CD4-positive, alpha-beta T cell treated with Interleukin-4 for 1 hour (primary cell): ENCODE data around the gene ATP7B.

Source experiments
- DNase-seq, 2 donors: peaks; one replicate each; pipeline ENCODE4 v3.0.0-alpha.2; 2020 to 2022

ATP7B gene

GRCh38 chr13:51943721-51944120, 67.5 kb downstream of the ATP7B start:
- no peak for DNase-seq

- peak; percentile 34 to 40 for DNase-seq
These were observed 69.1 kb downstream of the ATP7B start for GRCh38 chr13:51942189-51942588.

- DNase-seq: no peak
These were observed 72.8 kb downstream of the ATP7B start for GRCh38 chr13:51938454-51938853.

- no peak for DNase-seq
These were observed 73.6 kb downstream of the ATP7B start for GRCh38 chr13:51937320-51938290.

DNA sequence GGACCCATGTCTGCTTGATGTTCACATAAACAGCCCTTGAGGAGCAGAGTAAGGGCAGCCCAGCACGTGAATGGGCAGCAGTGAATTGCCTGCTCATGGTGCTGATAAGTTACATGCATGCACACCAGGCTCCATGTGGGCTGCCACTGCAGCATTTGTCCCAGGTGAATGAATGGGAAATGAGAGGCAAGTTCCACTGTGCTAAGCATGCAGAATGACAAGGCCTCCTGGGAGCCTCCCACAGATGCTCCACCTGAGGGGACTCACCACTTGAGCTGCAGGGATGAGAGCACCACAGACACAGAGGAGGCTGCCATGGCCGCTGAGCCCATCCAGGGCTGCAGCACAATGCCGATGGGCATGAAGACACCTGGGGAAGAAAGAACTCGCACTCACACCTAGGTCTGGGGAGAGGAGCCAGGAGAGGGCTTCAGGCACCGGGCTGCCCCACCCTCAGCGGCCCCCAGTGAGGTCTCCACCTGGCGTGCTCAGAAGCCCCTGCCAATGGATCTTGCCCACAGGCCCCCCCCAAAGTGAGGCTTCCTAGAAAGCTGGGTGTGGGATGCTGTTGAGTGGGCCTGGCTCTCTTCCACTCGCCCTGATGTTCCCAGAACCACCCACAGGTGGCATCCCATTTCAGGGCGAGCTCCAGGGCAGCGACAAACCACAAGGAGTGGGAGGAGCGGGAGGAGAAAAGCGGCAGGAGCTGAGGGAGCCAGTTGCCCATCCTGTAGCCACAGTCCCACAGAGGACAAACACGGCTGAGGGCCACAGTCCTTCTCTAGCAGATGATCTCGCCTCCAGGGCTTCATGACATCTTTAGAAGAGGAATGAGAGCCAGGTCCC, 75.7 kb downstream of the ATP7B start:
- no peak for DNase-seq

DNA sequence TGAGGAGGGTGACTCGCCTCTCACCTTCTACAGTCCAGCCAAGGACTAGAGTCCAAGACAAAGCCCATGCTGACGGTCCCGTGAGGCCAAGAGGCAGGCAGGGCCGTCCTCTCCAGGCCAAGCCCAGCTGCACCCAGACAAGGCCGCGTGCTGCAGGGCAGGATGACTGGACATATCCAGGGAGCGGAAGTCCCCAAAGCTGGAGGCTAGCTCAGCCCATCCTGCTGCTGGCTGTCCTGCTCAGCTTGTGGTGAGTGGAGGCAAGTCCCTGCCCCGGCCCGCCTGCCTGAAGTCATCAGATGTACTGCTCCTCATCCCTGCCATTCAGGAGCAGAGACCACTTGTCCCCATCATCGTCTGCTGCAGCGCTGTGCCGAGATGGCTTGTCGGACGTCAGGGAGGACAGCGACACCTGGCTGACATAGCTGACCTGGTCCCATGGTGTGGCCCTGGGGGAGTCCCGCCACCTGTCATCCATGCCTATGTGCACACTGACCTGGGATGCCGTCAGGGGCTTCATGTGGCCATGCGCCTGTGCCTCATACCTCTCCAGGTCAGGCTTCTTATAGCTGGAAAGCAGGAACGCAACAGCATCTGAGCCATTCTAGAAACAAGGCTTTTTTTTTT, 76.7 kb downstream of the ATP7B start:
- no peak for DNase-seq

GRCh38 chr13:51933466-51934058, 77.7 kb downstream of the ATP7B start:
- no peak for DNase-seq

DNA sequence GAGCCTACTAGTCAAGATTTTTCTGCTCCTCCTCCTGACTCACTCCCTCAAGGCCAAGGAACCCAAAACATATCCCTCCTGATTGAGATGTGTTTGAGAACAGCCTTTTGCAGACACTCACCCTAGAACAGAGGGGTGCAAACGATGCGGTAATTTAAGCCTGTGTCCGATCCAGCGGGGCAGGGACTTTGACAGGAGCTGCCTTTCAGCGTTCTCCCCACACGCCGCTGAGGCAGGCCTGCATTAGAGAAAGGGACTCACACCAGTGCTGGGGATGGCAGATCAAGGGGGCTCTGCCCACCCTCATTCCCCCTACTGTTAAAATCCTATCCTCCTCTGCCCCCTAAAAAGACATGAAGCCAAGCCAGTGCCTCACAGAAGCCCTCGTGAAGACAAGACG, 79.0 kb downstream of the ATP7B start:
- DNase-seq: no peak

- no peak for DNase-seq
These were observed 79.6 kb downstream of the ATP7B start for GRCh38 chr13:51931606-51932005.

DNA sequence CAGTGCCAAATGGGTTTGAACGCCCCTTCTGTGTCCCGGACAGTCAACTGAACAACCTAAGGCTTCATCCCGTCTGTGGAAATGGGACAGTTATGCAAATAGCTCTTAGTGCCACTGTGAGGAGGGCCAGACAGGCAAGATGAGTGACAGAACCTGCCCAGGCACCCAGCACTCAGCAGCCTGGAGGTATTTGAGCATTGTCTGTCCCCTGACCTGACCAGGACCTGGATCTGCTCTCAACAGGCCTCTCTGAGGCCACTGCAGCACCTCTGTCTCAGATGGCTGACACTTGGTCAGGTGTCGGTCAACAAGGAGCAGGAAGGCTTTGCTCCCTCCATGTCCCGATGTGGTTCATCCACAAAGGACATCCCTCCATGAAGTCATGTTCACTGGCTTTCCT, 81.6 kb downstream of the ATP7B start:
- no peak for DNase-seq

DNA sequence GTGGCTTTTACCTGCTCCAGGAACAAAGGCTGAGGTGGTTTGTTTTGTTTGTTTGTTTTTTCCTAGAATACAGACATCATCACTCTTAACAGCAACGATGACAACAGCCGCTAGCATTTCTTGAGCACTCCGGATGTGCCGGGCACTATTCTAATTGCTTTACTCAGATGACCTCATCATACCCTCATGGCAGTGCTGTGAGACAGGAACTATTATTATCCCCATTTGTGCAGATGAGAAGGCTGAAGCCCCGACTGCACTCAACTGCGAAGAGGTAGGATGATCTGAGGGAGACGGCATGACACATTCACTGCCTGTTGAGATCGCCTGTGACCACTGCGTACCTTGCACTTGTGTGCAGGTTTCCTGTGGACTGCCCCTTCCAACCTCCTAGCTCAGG, 83.0 kb downstream of the ATP7B start:
- no peak for DNase-seq

GRCh38 chr13:51927129-51927528, 84.1 kb downstream of the ATP7B start:
- DNase-seq: no peak

- no peak for DNase-seq
These were observed 84.7 kb downstream of the ATP7B start for GRCh38 chr13:51926528-51926885.

GRCh38 chr13:51925865-51926527, 85.3 kb downstream of the ATP7B start:
- no peak for DNase-seq

- DNase-seq: no peak
These were observed 86.3 kb downstream of the ATP7B start for GRCh38 chr13:51924756-51925544.

DNA sequence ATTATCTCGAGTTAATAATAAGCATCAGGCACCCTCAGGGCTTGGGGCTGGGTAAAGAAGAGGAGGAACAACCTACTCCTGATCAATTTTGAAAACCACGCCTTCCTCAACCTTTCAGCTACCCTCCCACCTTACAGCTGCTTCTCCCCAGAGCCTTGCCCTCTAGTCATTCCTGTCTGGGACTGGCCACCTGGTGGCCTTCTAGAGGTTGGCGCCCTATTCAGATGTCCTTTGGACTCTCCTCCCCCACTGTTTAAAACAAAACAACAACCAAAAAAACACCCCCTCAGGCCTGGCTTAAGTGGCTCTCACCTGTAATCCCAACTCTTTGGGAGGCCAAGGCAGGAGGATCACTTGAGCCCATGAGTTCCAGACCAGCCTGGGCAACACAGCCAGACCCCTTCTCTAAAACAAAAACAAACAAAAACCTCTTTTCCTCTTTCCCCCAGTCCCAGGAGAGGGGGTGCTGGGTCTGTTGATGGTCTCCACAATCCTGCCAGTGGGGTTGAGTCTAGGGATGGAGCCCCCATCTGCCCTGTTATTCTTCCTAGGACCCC, 87.2 kb downstream of the ATP7B start:
- DNase-seq: no peak

DNA sequence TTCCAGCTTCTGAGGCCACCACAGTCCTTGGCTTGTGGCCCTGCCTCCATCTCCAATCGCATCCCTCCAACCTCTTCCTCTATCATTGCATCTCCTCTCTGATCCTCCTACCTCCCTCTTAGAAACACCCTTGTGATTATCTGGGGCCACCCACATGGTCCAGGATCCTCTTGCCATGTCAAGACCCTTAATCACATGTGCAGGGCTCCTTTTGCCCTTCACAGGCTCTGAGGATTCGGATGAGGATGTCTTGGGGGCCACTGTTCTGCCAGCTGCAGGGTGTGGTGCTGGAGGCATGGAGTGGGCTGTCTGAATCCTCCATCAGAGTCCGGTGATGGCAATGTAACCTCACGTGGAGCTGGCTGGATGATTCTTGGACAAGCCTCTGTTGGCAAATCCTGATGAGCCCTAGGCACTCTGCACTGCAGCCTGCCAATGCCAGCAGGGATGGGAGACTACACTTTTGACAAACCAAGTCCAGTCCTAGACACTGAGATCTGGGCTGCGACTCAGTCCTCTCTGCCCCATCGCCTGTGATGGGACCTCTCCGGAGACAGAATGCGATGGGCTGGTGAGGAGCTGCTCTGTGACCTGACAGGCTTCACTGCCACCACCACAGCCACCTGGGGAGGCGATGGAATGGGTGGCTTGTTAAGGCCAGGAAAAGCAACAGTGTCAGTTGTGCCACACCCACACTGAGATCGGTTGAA, 88.3 kb downstream of the ATP7B start:
- DNase-seq: no peak

DNA sequence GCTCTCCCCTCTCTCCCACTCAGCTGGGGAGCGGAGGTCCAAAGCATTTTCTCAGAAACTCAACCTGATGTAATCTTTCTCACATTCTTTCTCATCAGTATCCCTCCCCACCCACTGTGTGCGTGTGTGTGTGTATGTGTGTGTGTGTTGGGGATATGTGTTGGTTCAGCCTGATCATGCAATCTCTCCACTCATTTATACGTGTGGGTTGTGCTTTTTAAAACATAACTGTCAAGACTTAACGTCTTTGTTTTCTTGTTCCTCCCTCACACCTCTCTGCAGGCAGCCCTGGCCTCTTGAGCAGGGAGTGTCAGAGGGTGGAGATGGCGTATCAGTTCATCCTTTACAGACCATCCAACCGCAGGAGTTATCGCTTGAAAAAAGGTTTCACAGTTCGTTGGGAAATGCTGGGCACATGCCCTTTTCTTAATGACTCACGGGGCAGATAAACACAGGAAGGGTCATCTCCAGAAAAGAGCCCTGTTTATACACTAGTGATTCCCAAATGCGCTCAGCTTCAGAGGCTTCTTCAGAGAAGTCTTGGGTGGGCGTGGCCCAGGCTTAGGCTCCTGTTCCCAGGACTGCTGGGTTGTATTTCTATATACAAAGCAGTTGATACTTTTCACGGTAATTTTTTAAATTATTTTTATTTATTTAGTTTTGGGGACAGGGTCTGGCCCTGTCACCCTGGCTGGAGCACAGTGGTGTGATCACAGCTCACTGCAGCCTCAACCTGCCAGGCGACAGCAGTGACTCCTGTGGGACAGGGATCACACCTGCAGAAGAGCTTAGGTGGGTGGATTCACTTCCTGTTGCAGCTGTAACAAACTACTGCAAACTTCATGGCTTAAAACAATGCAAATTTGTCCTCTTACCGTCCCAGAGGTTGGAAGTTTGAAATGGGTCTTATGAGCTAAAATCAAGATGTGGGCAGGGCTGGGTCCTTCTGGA, 89.2 kb downstream of the ATP7B start:
- DNase-seq: no peak

GRCh38 chr13:51920786-51921185, 90.5 kb downstream of the ATP7B start:
- DNase-seq: no peak
